Activated gamma-delta T cell treated with anti-CD3 and anti-CD28 coated beads, Interleukin-2, amount 50 U/mL, for 16 hours (primary cell): ENCODE measurements around the gene CHDH.

ENCODE experiments used
- DNase-seq: peaks from one replicate; pipeline ENCODE4 v3.0.0-alpha.2; 2020; ENCODE audit warnings: low read depth

Gene CHDH

DNA sequence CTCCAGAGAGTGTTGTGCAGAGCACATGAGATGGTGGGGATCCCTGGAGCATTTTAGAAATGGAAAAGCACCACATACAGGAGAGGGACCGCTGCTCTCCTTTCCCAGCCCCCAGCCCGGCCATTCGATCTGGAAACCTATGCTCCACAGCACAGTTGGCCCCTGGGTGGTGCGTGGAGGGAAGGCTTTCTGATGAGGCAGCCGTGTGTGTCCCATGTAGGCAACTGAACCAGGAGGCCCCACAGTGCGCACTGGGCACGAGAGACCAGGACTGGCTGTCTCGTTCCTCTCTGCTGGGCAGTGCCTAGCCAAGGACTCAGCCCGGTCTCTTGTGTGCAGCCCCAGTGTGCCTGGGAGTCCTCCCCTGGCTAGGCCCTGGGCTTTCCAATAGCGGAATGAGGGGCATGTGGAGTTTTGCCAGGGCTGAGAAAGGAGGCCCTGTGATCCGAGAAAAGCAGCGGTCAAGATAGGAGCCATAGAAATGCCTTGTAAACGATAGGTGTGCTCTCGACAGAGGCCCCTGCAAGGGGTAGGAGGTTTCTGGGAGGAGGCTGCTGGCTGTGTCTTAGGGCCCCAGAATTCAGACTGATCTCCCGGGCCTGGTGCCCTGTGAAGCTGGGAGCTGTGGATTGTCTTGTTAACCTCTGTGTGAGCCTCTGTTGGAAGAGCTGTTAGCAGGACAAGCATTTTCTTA, 39.0 kb downstream of the CHDH start:
- DNase-seq, result no peak

DNA sequence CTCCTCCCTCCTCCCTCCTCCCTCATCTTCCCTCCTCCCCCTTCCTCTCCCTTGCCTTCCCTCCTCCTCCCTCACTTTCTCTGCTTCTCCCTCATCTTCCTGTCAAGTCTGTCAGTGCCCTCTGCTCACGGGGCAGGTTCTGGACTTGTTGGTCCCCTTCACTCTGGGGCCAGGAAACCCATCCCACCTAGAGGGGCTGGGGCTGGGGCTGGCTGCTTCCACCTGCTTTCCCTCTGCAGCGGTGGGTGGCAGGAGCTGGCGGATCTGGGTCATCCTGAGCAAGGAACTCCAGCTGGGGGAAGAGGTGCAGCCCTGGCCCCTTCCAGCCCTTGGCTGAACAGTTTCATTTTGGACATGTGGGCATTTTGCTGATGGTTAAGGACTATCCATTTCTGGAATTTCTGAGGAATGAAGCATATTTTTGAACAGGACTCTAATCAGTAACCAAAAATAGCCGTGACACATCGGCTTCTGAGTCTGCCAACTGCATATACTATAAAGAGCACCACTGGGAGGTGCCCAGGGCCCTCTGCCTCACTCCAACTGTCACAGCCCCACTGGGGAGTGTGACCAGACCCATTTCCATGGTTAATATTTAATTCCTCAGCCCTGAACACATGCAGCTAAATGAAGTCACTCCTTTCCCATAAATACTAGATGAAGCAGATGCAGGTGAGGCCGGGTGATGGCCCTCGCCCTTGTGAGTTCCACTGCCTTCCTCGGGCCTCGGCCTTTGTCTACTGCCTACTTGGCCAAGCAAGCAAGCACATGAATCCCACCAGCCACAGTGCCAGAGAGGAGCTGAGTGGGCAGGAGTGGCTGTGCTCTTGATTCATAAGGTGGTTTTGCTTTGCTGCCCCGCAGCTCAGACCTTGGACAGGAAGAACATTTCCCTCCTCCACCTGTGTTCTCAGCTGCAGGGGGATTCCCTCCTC, 39.8 kb downstream of the CHDH start:
- no peak for DNase-seq

- no peak for DNase-seq
These were observed 40.6 kb downstream of the CHDH start for GRCh38 chr3:53805463-53806159.

DNA sequence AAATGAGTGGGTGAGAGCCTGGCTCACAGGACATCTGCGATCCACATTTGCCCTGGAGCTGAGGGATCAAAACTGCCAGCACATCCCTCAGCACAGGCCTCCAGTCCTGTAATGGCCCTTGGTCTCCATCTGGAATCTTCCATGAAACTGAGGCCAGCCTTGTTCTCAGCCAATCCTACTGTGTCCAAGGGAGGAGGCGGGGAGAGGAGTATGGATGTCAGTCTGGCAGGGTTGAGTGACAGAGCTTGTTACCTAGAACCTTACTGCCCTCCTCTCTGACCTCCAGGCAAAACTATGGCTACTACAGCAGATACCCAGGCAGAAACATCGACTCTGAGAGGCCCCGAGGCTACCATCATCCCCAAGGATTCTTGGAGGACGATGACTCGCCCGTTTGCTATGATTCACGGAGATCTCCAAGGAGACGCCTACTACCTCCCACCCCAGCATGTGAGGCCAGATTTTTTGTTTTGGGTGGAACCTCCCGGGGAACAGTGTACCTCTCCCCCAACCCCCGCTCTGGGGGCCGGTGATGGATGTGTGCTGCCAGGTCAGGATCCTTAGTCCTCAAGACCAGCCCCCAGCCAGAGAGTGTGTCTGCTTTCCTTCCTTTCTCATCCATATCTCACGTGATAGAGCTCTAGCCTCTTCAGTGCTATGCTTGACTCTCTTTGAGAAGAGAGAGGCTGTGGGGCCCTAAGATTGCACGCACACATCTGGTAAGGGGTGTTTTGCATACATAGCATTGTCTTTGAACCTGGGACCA, 41.3 kb downstream of the CHDH start:
- no peak for DNase-seq

DNA sequence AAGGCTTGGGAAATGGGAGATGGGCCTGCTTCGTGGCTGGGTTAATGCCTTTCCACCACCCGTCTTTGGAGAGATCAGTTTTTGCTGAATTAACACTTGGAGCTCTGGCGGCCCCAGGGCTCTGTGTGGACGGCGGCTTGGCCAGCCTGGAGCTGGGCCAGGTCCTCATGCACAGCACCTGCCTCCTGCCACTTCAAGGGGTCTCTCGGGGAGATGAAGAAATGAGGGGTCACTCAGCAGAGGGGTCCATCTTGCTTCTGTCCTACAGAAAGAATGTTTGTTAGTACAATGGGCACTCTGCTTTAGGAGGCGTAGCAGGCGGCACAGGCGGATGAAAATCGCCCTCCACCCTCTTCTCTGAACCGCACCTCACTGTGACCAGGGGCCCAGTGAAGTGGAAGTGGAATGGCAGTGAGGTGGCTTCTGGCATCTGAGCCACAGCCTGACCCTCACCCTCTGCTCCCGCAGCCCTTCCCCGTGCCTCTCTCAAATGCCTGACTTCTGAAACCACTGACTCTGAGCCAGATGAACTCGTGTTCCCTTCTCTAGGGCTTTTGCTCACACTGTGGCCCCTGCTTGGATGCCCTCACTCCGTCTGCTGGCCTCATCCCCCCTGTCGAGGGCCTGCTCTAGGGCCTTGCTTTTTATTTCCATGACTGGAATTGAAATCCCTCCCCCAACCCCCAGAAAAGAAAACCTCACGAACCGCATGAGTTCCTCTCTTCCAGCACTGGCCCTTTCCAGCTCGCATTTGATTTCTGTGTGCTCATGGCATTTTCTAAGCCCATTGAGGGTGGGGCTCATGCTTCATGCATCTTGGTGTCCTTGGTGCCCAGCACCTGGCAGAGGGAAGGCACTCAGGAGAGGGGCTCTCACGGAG, 42.2 kb downstream of the CHDH start:
- DNase-seq, result no peak

GRCh38 chr3:53803124-53803815, 42.9 kb downstream of the CHDH start:
- no peak for DNase-seq

DNA sequence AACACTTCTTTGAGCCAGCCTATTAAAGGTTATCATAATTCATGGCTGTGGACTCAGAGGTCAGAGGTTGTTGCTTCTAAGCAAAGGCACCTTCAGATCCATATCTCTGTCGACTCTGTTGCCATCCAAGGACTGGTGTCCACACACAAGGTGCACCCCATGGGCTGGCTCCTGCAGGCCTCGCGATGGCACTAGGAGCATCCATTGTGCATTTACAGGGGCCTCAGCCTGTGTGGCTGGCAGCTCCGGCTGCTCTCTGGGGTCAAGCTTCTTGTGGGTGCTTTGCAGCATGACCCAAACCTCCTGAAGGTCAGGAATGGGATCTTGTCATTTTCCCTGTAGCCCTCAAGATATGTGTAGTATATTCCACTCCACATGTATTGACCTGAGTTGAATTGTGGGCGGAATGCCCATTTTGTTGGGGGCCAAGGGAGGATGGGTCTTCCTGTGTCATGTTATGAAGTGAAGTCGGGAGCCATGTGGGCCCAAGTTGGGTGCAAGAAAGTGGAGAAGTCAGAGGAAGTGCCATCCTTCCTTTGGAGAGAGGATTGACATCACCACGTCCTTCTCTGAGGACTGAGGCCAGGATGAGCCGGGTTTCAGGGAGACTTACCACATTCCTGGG, 43.9 kb downstream of the CHDH start:
- DNase-seq, result no peak

- DNase-seq, result no peak
These were observed 44.9 kb downstream of the CHDH start for GRCh38 chr3:53801319-53801718.

GRCh38 chr3:53800041-53800906, 45.9 kb downstream of the CHDH start:
- no peak for DNase-seq

- no peak for DNase-seq
These were observed 46.8 kb downstream of the CHDH start for GRCh38 chr3:53799338-53799865.

DNA sequence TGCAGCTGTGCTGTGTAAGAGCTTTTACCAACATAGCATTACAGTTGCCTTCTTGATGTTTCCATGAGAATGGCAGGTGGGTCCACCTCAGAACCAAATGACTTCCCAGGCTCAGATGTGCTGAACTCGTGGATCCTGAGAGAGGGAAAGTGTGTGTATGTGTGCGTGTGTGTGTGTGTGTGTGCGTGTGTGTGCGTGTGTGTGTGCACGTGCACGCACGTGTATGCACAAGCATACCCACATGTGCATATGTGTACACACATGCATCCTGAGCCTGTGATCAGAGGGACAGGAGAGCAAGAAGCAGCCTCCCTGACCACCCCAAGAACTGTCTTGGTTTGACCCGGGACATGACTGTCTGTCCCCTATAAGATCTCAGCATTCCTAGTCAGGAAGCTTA, 48.1 kb downstream of the CHDH start:
- DNase-seq, result no peak

- DNase-seq, result no peak
These were observed 50.2 kb downstream of the CHDH start for GRCh38 chr3:53795789-53796560.

- DNase-seq, result no peak
These were observed 51.0 kb downstream of the CHDH start for GRCh38 chr3:53795176-53795575.

- DNase-seq, result no peak
These were observed 51.6 kb downstream of the CHDH start for GRCh38 chr3:53794597-53794996.

DNA sequence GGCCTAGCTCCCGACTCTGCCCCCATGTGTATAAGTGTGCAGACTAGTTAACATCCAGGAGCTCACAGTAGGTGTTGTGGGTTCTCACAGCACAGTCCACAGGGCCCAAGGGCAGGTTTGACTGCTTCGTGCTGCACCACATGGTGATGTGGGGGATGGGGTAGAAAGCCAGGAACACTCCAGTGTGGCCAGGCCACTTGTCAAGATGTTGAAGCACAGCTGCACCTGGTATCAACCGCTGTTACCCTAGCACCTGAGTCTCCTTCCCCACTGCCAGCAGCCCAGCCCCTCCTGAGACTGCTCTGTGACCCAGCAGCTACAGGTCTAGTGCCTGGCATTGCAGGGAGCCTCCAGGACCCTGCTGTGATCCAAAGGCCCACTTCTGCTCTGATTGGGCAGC, 53.4 kb downstream of the CHDH start:
- no peak for DNase-seq

DNA sequence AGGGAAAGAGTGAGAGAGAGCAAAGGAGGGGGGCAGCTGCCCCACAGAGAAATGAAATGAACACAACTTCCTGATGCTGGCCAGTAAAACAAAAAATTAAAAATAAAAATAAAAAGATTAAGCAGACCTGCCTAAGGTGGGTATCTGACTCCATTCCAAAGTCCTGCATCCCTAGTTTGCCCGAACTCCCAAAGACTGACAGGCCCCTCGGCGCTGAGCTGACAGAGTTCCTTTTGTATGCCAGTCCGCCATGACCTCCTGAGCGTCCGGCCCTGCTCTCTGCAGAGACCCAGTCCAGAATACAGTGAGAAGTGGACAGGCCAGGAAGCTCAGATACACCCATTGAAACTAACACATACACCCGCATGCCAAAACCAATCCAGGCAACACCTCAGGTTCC, 54.9 kb downstream of the CHDH start:
- no peak for DNase-seq

- no peak for DNase-seq
These were observed 55.7 kb downstream of the CHDH start for GRCh38 chr3:53790470-53790869.

DNA sequence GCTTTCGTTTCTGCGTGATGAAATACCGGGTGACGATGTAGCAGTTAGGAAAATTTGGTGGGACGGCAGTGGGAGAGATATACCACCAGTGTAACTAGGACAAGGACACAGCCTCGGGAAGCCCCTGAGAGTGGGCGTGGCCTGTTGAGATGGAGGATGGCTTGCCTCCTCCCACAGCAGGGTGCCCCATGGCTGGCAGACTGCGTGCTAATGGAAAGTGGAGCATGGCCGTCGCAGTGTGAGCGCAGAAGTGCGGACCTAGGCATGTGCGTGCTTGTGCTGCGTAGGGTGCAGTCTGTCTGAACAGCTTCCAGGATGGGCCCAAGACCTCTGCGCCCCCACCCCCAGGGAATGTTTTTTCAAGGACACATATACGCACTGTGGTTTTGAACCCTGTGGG, 56.8 kb downstream of the CHDH start:
- DNase-seq, result no peak
